ENCODE measurements around the gene WWOX.

WWOX gene

DNA sequence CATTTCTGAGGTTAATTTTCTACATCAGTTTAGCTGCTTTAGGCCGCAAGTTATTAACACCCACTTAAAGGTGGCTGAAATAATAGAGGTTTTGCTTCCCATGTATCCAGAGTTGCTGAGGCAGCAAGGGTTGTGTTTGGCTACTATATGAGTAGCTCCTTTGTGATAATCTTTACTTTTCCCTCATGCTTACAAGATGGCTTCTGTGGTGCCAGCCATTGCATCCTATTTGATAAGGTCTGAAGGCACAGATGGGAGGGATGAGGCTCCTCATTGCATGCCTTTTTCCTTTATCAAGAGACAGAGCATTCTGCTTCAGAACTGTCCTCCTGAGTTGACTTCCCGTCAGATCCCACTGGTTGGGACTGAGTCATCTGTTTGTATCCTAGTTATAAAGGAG is 340.2 kb downstream of the WWOX start:
- H3K4me3 ChIP-seq (ENCODE audit: insufficient read depth, low read depth, low read length, poor library complexity, severe bottlenecking) = no peak overlapping the region
- no peaks in the 10 kb centered on the region for H3K36me3 ChIP-seq (ENCODE audit: control insufficient read depth, insufficient read depth, low read length)
- DNase-seq = no peak
- H3K4me1 ChIP-seq (ENCODE audit: control insufficient read depth, insufficient read depth, low read length, poor library complexity, severe bottlenecking) = no peaks in the 10 kb centered on the region
- H3K27me3 ChIP-seq (replicated peaks; ENCODE audit: control insufficient read depth, insufficient read depth, low read length, poor library complexity, severe bottlenecking) = no peaks in the 10 kb centered on the region
- no peaks in the 10 kb centered on the region for H3K9me3 ChIP-seq (ENCODE audit: control insufficient read depth, low read length)
- H3K27ac ChIP-seq (ENCODE audit: insufficient read depth, low read length, poor library complexity, severe bottlenecking) = no peak overlapping the region

DNA sequence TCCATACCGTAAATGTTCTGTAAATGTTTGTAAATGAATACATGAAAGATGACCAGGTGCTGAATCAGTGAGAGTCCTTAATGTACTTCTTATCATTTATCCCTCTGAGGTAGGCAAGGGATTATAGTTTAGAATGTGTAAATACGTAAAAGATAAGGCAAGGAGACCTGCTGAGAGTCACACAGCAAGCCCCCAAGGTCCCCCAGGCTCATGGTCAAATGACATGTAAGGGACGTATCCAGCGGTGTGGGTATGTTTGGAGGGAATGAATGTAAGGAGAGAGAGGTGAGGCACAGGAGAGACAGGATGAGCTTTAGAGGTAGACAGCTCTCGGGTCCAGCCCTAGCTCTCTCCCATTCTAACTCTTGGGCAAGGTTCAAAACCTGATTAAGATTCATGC is 341.8 kb downstream of the WWOX start:
- H3K4me1 ChIP-seq (ENCODE audit: control insufficient read depth, insufficient read depth, low read length, poor library complexity, severe bottlenecking) = no peaks in the 10 kb centered on the region
- H3K4me3 ChIP-seq (ENCODE audit: insufficient read depth, low read depth, low read length, poor library complexity, severe bottlenecking) = no peak overlapping the region
- no peak overlapping the region for H3K27ac ChIP-seq (ENCODE audit: insufficient read depth, low read length, poor library complexity, severe bottlenecking)
- no peaks in the 10 kb centered on the region for H3K9me3 ChIP-seq (ENCODE audit: control insufficient read depth, low read length)
- no peaks in the 10 kb centered on the region for H3K36me3 ChIP-seq (ENCODE audit: control insufficient read depth, insufficient read depth, low read length)
- H3K27me3 ChIP-seq (replicated peaks; ENCODE audit: control insufficient read depth, insufficient read depth, low read length, poor library complexity, severe bottlenecking) = no peaks in the 10 kb centered on the region
- no peak for DNase-seq

GRCh38 chr16:78443542-78444364 is 344.3 kb downstream of the WWOX start:
- Histone ChIP-seq H3K4me1 (ENCODE audit: control insufficient read depth, insufficient read depth, low read length, poor library complexity, severe bottlenecking) (no peaks in the 10 kb centered on the region), H3K4me3 (ENCODE audit: insufficient read depth, low read depth, low read length, poor library complexity, severe bottlenecking) (no peak overlapping the region)
- DNase-seq = no peak

GRCh38 chr16:78445818-78446217 is 346.4 kb downstream of the WWOX start:
- no peaks in the 10 kb centered on the region for H3K27me3 ChIP-seq (replicated peaks; ENCODE audit: control insufficient read depth, insufficient read depth, low read length, poor library complexity, severe bottlenecking)
- H3K27ac ChIP-seq (ENCODE audit: insufficient read depth, low read length, poor library complexity, severe bottlenecking) = no peak overlapping the region
- no peaks in the 10 kb centered on the region for H3K4me1 ChIP-seq (ENCODE audit: control insufficient read depth, insufficient read depth, low read length, poor library complexity, severe bottlenecking)
- no peaks in the 10 kb centered on the region for H3K36me3 ChIP-seq (ENCODE audit: control insufficient read depth, insufficient read depth, low read length)
- no peak for DNase-seq
- no peaks in the 10 kb centered on the region for H3K9me3 ChIP-seq (ENCODE audit: control insufficient read depth, low read length)
- no peak overlapping the region for H3K4me3 ChIP-seq (ENCODE audit: insufficient read depth, low read depth, low read length, poor library complexity, severe bottlenecking)

More at GRCh38 chr16:78443542-78444364, 344.3 kb downstream of the WWOX start:
- H3K27me3 ChIP-seq (replicated peaks; ENCODE audit: control insufficient read depth, insufficient read depth, low read length, poor library complexity, severe bottlenecking) = no peaks in the 10 kb centered on the region
- no peaks in the 10 kb centered on the region for H3K9me3 ChIP-seq (ENCODE audit: control insufficient read depth, low read length)
- no peak overlapping the region for H3K27ac ChIP-seq (ENCODE audit: insufficient read depth, low read length, poor library complexity, severe bottlenecking)
- no peaks in the 10 kb centered on the region for H3K36me3 ChIP-seq (ENCODE audit: control insufficient read depth, insufficient read depth, low read length)

GRCh38 chr16:78446486-78446885 is 347.0 kb downstream of the WWOX start:
- DNase-seq = no peak
- Histone ChIP-seq H3K27ac (ENCODE audit: insufficient read depth, low read length, poor library complexity, severe bottlenecking) (no peak overlapping the region), H3K36me3 (ENCODE audit: control insufficient read depth, insufficient read depth, low read length) (no peaks in the 10 kb centered on the region), H3K27me3 (replicated peaks; ENCODE audit: control insufficient read depth, insufficient read depth, low read length, poor library complexity, severe bottlenecking) (no peaks in the 10 kb centered on the region), H3K9me3 (ENCODE audit: control insufficient read depth, low read length) (no peaks in the 10 kb centered on the region), H3K4me3 (ENCODE audit: insufficient read depth, low read depth, low read length, poor library complexity, severe bottlenecking) (no peak overlapping the region), H3K4me1 (ENCODE audit: control insufficient read depth, insufficient read depth, low read length, poor library complexity, severe bottlenecking) (no peaks in the 10 kb centered on the region)

DNA sequence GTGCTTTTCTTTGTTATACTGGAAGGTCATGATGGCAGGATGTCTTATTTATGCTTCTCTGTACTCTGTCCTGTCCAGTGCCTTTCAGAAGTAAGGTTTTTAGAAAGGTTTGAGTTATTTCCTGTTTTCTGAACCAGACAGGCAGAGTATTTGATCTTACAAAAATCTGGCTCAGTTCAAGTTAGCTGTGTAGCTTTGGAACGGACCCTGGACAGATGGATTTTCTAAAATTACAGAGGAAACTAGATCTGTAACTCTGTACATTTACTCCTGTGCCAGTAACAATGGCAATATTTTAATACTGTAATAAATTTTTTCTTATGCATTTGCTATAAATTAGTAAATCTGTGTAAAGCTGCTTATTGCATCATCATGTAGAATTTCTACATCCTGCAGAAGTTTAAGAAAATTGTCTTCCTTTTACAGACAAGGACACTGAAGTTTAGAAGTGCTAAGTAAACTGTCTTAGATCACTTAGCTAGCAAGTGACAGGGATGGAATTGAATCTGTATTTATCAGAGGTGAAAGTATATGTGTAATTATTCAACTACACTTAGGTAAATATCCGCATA is 347.6 kb downstream of the WWOX start:
- no peak for DNase-seq

DNA sequence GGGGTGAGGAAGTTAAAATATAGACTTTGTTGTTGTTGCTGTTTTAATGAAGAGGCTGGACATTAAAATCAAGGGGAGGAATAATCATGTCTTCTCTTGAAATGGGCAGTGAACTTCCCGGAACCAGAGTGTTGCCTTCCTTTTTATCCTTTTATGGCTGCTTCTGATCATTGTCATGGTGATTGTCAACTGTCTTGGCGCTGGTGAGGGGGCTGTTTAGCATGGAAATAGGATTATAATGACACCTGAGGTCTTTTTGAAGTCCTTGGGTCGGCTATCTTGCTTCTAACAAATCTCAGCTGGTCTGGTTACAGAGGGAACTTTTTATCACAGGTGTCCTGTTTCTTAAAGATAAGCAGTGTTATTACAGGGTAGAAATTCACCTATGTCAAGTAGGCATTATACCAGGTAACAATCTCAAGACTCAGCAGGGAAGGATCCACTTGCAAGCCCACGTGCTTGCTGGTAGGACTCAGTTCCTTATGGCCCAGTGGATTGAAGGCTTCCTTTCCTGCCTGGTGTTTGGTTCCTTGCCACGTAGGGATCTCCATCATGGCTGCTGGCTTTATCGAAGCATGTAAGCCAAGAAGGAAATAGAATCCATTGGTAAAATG is 349.3 kb downstream of the WWOX start:
- no peaks in the 10 kb centered on the region for H3K4me1 ChIP-seq (ENCODE audit: control insufficient read depth, insufficient read depth, low read length, poor library complexity, severe bottlenecking)
- H3K27me3 ChIP-seq (replicated peaks; ENCODE audit: control insufficient read depth, insufficient read depth, low read length, poor library complexity, severe bottlenecking) = no peaks in the 10 kb centered on the region
- no peak for DNase-seq
- no peak overlapping the region for H3K4me3 ChIP-seq (ENCODE audit: insufficient read depth, low read depth, low read length, poor library complexity, severe bottlenecking)
- H3K9me3 ChIP-seq (ENCODE audit: control insufficient read depth, low read length) = no peaks in the 10 kb centered on the region
- H3K27ac ChIP-seq (ENCODE audit: insufficient read depth, low read length, poor library complexity, severe bottlenecking) = no peak overlapping the region
- H3K36me3 ChIP-seq (ENCODE audit: control insufficient read depth, insufficient read depth, low read length) = no peaks in the 10 kb centered on the region

More for the DNA sequence above, 347.6 kb downstream of the WWOX start:
- Histone ChIP-seq H3K9me3 (ENCODE audit: control insufficient read depth, low read length) (no peaks in the 10 kb centered on the region), H3K27me3 (replicated peaks; ENCODE audit: control insufficient read depth, insufficient read depth, low read length, poor library complexity, severe bottlenecking) (no peaks in the 10 kb centered on the region), H3K4me3 (ENCODE audit: insufficient read depth, low read depth, low read length, poor library complexity, severe bottlenecking) (no peak overlapping the region), H3K27ac (ENCODE audit: insufficient read depth, low read length, poor library complexity, severe bottlenecking) (no peak overlapping the region), H3K36me3 (ENCODE audit: control insufficient read depth, insufficient read depth, low read length) (no peaks in the 10 kb centered on the region), H3K4me1 (ENCODE audit: control insufficient read depth, insufficient read depth, low read length, poor library complexity, severe bottlenecking) (no peaks in the 10 kb centered on the region)

- no peak for DNase-seq
- H3K4me1 ChIP-seq (ENCODE audit: control insufficient read depth, insufficient read depth, low read length, poor library complexity, severe bottlenecking) = no peaks in the 10 kb centered on the region
These were observed 350.8 kb downstream of the WWOX start for GRCh38 chr16:78450255-78450654.

GRCh38 chr16:78452025-78452555 is 352.6 kb downstream of the WWOX start:
- H3K4me1 ChIP-seq (ENCODE audit: control insufficient read depth, insufficient read depth, low read length, poor library complexity, severe bottlenecking) = no peaks in the 10 kb centered on the region
- H3K27me3 ChIP-seq (replicated peaks; ENCODE audit: control insufficient read depth, insufficient read depth, low read length, poor library complexity, severe bottlenecking) = no peaks in the 10 kb centered on the region
- H3K4me3 ChIP-seq (ENCODE audit: insufficient read depth, low read depth, low read length, poor library complexity, severe bottlenecking) = no peak overlapping the region
- DNase-seq = no peak
- no peaks in the 10 kb centered on the region for H3K36me3 ChIP-seq (ENCODE audit: control insufficient read depth, insufficient read depth, low read length)
- no peaks in the 10 kb centered on the region for H3K9me3 ChIP-seq (ENCODE audit: control insufficient read depth, low read length)
- H3K27ac ChIP-seq (ENCODE audit: insufficient read depth, low read length, poor library complexity, severe bottlenecking) = no peak overlapping the region

More at GRCh38 chr16:78450255-78450654, 350.8 kb downstream of the WWOX start:
- Histone ChIP-seq H3K27ac (ENCODE audit: insufficient read depth, low read length, poor library complexity, severe bottlenecking) (no peak overlapping the region), H3K4me3 (ENCODE audit: insufficient read depth, low read depth, low read length, poor library complexity, severe bottlenecking) (no peak overlapping the region), H3K27me3 (replicated peaks; ENCODE audit: control insufficient read depth, insufficient read depth, low read length, poor library complexity, severe bottlenecking) (no peaks in the 10 kb centered on the region), H3K36me3 (ENCODE audit: control insufficient read depth, insufficient read depth, low read length) (no peaks in the 10 kb centered on the region), H3K9me3 (ENCODE audit: control insufficient read depth, low read length) (no peaks in the 10 kb centered on the region)

DNA sequence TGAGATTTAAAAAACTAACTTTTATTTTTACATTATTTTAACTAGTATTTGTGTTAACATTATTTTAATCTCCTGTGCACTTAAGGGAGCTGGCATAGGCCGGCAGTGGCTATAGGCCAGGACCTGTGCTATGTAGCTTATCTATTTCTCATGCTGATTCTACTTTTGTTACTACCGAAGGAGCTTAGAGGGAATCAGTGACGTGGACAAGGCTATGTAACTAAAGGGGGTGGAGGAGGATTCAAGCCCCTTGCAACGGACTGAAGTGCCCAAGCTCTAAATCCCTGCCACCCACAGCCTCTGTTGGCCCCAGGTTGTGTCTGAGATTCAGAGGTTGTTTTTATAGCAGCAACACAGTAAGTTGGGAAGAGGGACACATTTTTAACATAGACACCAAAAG is 356.4 kb downstream of the WWOX start:
- no peak for DNase-seq
- H3K4me1 ChIP-seq (ENCODE audit: control insufficient read depth, insufficient read depth, low read length, poor library complexity, severe bottlenecking) = no peaks in the 10 kb centered on the region
- H3K27me3 ChIP-seq (replicated peaks; ENCODE audit: control insufficient read depth, insufficient read depth, low read length, poor library complexity, severe bottlenecking) = no peaks in the 10 kb centered on the region
- no peaks in the 10 kb centered on the region for H3K36me3 ChIP-seq (ENCODE audit: control insufficient read depth, insufficient read depth, low read length)
- H3K9me3 ChIP-seq (ENCODE audit: control insufficient read depth, low read length) = no peaks in the 10 kb centered on the region
- H3K27ac ChIP-seq (ENCODE audit: insufficient read depth, low read length, poor library complexity, severe bottlenecking) = no peak overlapping the region
- H3K4me3 ChIP-seq (ENCODE audit: insufficient read depth, low read depth, low read length, poor library complexity, severe bottlenecking) = no peak overlapping the region
